Right lobe of liver (tissue), 6 donors: ENCODE results near the gene ZNF276. TPM values are rescaled to one million over a fixed set of nuclear protein-coding genes. Genes with fewer than 3 reads are reported as not detected.

Experiments used
- ATAC-seq, 4 donors: fragments of 200-7000 bp; cut with Tn5 transposase; one replicate each; pipeline ENCODE4 v1.9.1; 2020; ENCODE audit warnings: mild to moderate bottlenecking in 4 of 4, moderate library complexity in 4 of 4
- DNase-seq, 3 donors: peaks; one replicate each; pipeline ENCODE4 v3.0.0-alpha.2; 2020
- H3K27ac ChIP-seq, 3 donors: fragments of 200-600 bp; one replicate each; pipeline ENCODE4 v1.8.0; 2022
- H3K27me3 ChIP-seq, 2 donors: fragments of 200-600 bp; one replicate each; pipeline ENCODE4 v1.8.0; 2022
- H3K36me3 ChIP-seq, 4 donors: fragments of 200-600 bp; sonication (generic) in 1 of 4; one replicate each; pipeline versions ENCODE4 v1.5.1 to v1.8.0; 2017 to 2022; ENCODE audit warnings: control low read depth in 1 of 4
- H3K4me1 ChIP-seq, 4 donors: fragments of 200-600 bp; sonication (generic) in 1 of 4; one replicate each; pipeline versions ENCODE4 v1.5.1 to v1.8.0; 2017 to 2022; ENCODE audit warnings: control low read depth in 1 of 4
- H3K4me3 ChIP-seq, 3 donors: fragments of 200-600 bp; one replicate each; pipeline ENCODE4 v1.8.0; 2022
- H3K9me3 ChIP-seq, 4 donors: fragments of 200-600 bp; sonication (generic) in 1 of 4; one replicate each; pipeline versions ENCODE4 v1.5.1 to v1.8.0; 2017 to 2022; ENCODE audit warnings: control low read depth in 1 of 4
- POLR2A ChIP-seq: fragments of 450-650 bp; IDR thresholded peaks from one replicate; pipeline ENCODE4 v1.6.1; 2017; ENCODE audit warnings: antibody characterized with exemption, mild to moderate bottlenecking
- WGBS: methylation state at CpG from one replicate; pipeline ENCODE4 v1.1.6; 2018; ENCODE audit warnings: low coverage, low lambda C conversion rate; ENCODE audit not compliant: insufficient coverage; ENCODE audit errors: missing lambda C conversion rate; 5-methylcytosine and 5-hydroxymethylcytosine counted together
- intact Hi-C, 2 donors: fragments of 100-400 bp; cut with DNase I; formaldehyde crosslinking; loops; one replicate each; pipeline versions ENCODE4 v1.11.2 to v1.14.1; 2022
- total RNA-seq, 6 experiments: library from RNA; depleted of rRNA in 2 of 6; stranded (reverse); fragments of >200 nt in 2 of 6; fragmentation: NEBNext Ultra II Directional in 3 of 6; extraction: Animal tissue kit (Norgen Biotek cat#: 25700) in 3 of 6; gene quantifications; one replicate each; pipeline versions ENCODE4 v1.1.0 to v1.2.4, GENCODE V29; 2016 to 2023
- TF ChIP-seq, protein P1 (sequence below), 4 donors: fragments of 200-600 bp in 3 of 4; fragments of 450-650 bp in 1 of 4; IDR thresholded peaks; one replicate each; pipeline versions ENCODE4 v1.5.1 to v1.8.0; 2016 to 2022; ENCODE audit warnings: antibody characterized with exemption in 4 of 4, mild to moderate bottlenecking in 2 of 4
- donor health status: DM: no; HTN: yes; CAD: no.
- donor health status: DM: no; HTN: no; CAD: no.
- donor health status: DM: no; HTN: no; CAD: no.
- donor health status: DM: no; HTN: yes; CAD: no.
- donor health status: DM: no; HTN: yes; CAD: no.

The ZNF276 gene
- total RNA-seq, 6 experiments from 2014 or later = 6.9 to 13.4 (median 9.1) TPM

DNA sequence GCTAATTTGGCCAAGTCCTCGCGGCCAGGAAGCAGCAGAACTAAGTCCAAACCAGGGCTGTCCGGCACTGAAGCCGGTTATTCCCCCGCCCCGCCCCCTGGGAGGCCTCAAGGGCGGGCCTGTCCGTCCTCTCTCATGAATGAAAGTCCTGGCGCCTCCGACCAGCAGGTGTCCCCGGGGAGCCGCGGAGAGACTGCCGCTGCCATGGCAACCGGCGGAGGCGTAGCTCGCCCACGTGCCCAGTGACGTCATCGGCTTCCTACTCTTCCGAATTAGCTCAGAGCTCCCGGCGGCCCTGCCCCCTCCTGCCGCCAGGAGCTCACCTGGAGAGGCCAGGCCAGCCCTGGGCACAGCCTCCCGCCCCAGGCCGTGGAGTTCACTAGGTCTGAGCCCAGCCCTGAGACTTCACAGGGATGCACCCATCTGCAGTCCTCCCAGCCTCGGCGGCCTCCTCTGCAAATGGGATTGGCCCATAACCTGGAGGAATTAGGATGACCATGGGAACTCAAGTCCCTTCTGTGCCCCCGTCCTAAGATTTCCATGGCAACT, 21.2 kb upstream of the ZNF276 start:
- Histone ChIP-seq H3K36me3 (peaks cover 0 to 3% (median 1%) of the 10 kb centered on the region in 4 donors), H3K4me1 (peaks cover 0 to 19% (median 7%) of the 10 kb centered on the region in 4 donors), H3K27me3 (no peaks in the 10 kb centered on the region), H3K9me3 (no peaks in the 10 kb centered on the region), H3K4me3 (peak overlapping the region; percentile 65 to 74 (median 69)), H3K27ac (peak overlapping the region; percentile 74 to 80 (median 79))
- intact Hi-C loops = loop anchor here (10.0 kb wide), 2 partner anchors 95 to 175 kb away; partner anchors contain the start of gene TCF25 (in 1 of the 2)
- peak; percentile 52 for TF ChIP-seq POLR2A
- TF ChIP-seq, protein P1, sequence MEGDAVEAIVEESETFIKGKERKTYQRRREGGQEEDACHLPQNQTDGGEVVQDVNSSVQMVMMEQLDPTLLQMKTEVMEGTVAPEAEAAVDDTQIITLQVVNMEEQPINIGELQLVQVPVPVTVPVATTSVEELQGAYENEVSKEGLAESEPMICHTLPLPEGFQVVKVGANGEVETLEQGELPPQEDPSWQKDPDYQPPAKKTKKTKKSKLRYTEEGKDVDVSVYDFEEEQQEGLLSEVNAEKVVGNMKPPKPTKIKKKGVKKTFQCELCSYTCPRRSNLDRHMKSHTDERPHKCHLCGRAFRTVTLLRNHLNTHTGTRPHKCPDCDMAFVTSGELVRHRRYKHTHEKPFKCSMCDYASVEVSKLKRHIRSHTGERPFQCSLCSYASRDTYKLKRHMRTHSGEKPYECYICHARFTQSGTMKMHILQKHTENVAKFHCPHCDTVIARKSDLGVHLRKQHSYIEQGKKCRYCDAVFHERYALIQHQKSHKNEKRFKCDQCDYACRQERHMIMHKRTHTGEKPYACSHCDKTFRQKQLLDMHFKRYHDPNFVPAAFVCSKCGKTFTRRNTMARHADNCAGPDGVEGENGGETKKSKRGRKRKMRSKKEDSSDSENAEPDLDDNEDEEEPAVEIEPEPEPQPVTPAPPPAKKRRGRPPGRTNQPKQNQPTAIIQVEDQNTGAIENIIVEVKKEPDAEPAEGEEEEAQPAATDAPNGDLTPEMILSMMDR (IDR thresholded peaks at IDR 0.05) = peak; percentile 84 to 90 (median 88)
- DNase-seq = peak; percentile 100
- 0% methylated on average over 3 of the region's 30 CpGs for WGBS
- ATAC-seq = peak; percentile 76 to 83 (median 80)

DNA sequence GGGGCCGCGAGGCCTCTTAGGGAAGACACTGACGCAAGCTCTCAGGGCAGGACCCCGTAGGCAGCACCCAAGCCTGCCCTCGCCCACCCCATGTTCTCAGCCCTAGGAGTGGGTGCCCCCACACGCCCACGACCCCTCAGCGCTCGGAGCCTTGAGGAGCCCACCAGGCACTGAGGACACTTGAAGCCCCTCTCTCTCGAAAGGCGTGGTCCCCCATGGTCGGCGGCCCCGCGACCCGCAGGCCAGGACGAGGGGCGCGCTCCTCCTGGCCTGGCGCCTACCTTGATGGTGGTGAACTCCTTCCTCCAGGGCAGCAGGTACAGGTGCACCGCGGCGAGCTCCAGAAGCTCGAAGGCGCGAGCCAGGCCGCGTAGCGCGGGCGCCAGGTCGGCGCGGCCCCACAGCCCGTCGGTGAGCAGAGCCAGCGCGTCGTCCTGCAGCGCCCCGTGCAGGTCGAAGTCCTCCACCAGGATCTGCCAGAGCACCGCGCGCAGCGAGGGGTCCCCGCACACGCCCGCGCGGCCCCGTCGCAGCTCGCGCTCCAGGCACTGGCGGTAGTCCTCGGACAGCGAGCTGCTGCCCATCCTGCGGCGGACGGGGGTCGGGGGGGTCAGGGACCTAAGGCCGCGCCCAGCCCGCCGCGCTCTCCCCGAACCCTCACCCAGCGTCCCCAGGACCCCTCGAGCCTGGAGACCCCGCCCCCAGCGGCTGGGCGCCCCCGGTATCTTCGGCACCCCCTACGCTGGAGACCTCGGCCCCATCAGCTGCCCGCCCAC, 20.5 kb upstream of the ZNF276 start:
- DNase-seq (peak; percentile 77 to 81 (median 80)), ATAC-seq (peak; percentile 33 to 53 (median 45))
- TF ChIP-seq, protein P1 (IDR thresholded peaks at IDR 0.05) = peak in 3 of 4 donors; percentile 15 to 33 (median 20)
- no peak for TF ChIP-seq POLR2A
- H3K36me3 ChIP-seq = peaks cover 0 to 3% (median 0%) of the 10 kb centered on the region in 4 donors
- no CpG with 5 or more reads among the region's 78 CpGs for WGBS
- peak overlapping the region; percentile 65 to 74 (median 69) for H3K4me3 ChIP-seq
- no peaks in the 10 kb centered on the region for H3K27me3 ChIP-seq
- H3K4me1 ChIP-seq = peaks cover 0 to 19% (median 7%) of the 10 kb centered on the region in 4 donors
- peak overlapping the region; percentile 74 to 80 (median 79) for H3K27ac ChIP-seq
- no peaks in the 10 kb centered on the region for H3K9me3 ChIP-seq
- intact Hi-C loops = loop anchor here (10.0 kb wide), 2 partner anchors 94 to 174 kb away; partner anchors contain the start of gene TCF25 (in 1 of the 2)

DNA sequence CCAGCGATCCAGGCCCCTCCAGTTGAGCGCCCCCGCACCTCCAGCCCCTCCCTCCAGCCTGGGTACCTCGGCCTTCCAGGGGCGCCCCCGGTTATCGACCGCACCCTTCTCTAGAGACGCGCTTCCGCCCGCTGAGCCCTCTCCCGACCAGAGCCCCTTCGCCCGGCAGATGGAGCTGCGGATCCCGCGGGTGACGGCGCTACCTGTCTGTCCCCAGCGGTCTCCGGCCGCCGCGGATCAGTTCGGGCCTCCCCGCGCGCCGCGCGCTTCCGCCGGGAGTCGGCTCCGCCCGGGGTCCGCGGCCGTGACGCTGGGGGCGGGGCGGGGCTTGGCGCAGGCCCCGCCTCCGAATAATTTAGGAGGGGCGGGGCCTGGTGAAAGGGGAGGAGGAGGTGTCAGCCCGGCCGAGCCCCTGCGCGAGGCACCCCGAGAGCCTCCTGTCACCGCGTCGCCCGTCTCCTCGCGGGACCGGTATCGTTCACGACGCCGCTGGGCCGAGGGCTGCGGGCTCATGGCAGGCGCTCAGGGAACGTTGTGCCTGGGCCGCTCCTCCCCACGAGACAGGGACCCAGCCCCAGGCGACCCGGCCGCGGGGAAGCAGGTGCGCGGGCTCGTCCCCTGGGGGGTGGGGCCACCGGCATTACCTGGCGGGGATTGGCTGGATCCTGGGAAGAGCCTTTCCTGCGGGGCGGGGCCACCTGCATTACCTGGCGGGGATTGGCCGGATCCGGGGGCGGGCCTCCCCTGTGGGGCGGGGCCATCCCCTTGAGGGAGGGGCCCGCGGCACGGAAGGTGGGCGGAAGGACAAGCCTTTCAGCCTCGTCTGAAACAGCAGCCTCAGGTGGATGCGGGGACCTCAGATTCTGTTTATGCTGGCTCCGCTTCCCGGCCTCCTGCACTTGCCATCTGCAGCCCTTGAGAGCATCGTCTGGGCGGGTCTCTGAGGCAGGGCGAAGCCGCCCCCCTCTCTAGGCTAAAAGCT, 19.6 kb upstream of the ZNF276 start, which contains the start of gene SPATA2L:
TSS of gene SPATA2L (minus strand) at position 281 of the 982 bp plus-strand sequence. CDS start 473 bp downstream, outside the sequence.
- 1% methylated on average over 17 of the region's 97 CpGs for WGBS
- DNase-seq (peak; percentile 97), ATAC-seq (peak; percentile 68 to 82 (median 77))

More for the DNA sequence above, 19.6 kb upstream of the ZNF276 start, which contains the start of gene SPATA2L:
- Histone ChIP-seq H3K27ac (peak within 1 kb of the TSS; percentile 74 to 80 (median 79)), H3K4me3 (peak within 1 kb of the TSS; percentile 65 to 74 (median 69)), H3K36me3 (peaks cover 0 to 3% (median 0%) of the 10 kb centered on the region in 4 donors), H3K27me3 (no peaks in the 10 kb centered on the region), H3K9me3 (no peaks in the 10 kb centered on the region), H3K4me1 (peaks cover 0 to 19% (median 7%) of the 10 kb centered on the region in 4 donors)
- TF ChIP-seq, protein P1 (IDR thresholded peaks at IDR 0.05) = no peak
- peak; percentile 91 for TF ChIP-seq POLR2A
- intact Hi-C loops = loop anchor here (10.0 kb wide), 2 partner anchors 93 to 173 kb away; partner anchors contain the start of gene TCF25 (in 1 of the 2)
